Peyer's patch (tissue), 4 donors: ENCODE measurements around the gene PDIA2. TPM values are rescaled to one million over a fixed set of nuclear protein-coding genes. Genes with fewer than 3 reads are reported as not detected.

Experiments used
- DNase-seq, 3 donors: peaks; one replicate each; pipeline ENCODE4 v3.0.0-alpha.2; 2017 to 2019
- H3K27ac ChIP-seq, 4 donors: fragments of 200-600 bp; sonication (generic); one replicate each; pipeline ENCODE4 v1.5.1; 2016 to 2019
- H3K27me3 ChIP-seq, 2 donors: fragments of 200-600 bp; sonication (generic); one replicate each; pipeline ENCODE4 v1.5.1; 2019
- H3K36me3 ChIP-seq, 3 donors: fragments of 200-600 bp; sonication (generic); one replicate each; pipeline ENCODE4 v1.5.1; 2016 to 2019
- H3K4me1 ChIP-seq, 4 donors: fragments of 200-600 bp; sonication (generic); one replicate each; pipeline ENCODE4 v1.5.1; 2016 to 2019
- H3K4me3 ChIP-seq, 4 donors: fragments of 200-600 bp; sonication (generic); 1 replicate in 3 of 4; 2 replicates in 1 of 4; pipeline ENCODE4 v1.5.1; 2016 to 2019; ENCODE audit warnings: mild to moderate bottlenecking in 1 of 4
- H3K9me3 ChIP-seq, 4 donors: fragments of 200-600 bp; sonication (generic); one replicate each; pipeline ENCODE4 v1.5.1; 2016 to 2019; ENCODE audit warnings: mild to moderate bottlenecking in 1 of 4
- POLR2A ChIP-seq, 2 donors: fragments of 450-650 bp; IDR thresholded peaks; one replicate each; pipeline ENCODE4 v1.5.1; 2017; ENCODE audit warnings: antibody characterized with exemption in 2 of 2, mild to moderate bottlenecking in 2 of 2, moderate library complexity in 2 of 2
- total RNA-seq, 4 donors: library from RNA; depleted of rRNA; stranded (reverse); fragments of >200 nt; gene quantifications; one replicate each; pipeline ENCODE4 v1.1.0, GENCODE V29; 2016
- TF ChIP-seq, protein P1 (sequence below), 6 experiments: fragments of 450-650 bp in 4 of 6; fragments of 200-600 bp in 2 of 6; sonication (generic) in 1 of 6; IDR thresholded peaks; one replicate each; pipeline ENCODE4 v1.5.1; 2017 to 2019; ENCODE audit warnings: antibody characterized with exemption in 6 of 6, mild to moderate bottlenecking in 3 of 6, moderate library complexity in 1 of 6

The PDIA2 gene
- total RNA-seq, 4 donors from 2014 or later: 1.7 to 29.2 (median 11.1) TPM

DNA sequence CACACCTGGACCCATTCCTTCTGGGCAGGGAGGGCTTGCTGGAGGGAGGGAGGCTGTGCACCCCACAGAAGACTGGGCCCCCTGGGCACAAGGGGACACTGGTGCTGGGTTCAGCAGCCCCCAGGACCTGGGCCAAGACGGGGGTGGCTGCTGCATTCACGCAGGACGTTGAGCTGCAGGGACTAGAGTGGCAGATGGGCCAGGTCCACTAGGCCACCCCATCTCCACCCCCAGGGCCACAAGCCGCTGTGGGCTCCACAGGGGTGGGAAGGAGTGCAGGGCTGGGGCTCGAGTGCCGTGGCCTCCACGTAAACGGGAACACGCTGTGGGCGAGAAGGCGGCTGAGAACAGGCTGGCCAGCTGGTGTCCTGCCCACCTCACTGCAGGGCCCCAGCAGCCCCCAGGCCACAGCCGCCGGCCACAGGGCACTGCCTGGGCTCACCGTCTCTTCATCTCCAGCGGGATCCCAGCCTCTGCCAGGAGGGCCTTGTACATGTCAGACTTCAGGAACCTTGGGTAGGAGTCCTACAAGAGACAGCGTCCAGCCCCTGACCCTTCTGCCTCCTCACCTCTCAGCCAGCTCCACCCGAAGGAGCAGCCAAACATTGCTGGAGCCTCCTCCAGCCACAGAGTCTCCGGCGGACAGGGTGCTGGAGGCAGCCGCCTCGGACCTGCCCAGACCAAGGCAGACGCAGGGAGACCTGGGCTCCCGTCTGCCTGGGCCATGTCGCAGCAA is 13.7 kb upstream of the PDIA2 start:
- TF ChIP-seq, protein P1, sequence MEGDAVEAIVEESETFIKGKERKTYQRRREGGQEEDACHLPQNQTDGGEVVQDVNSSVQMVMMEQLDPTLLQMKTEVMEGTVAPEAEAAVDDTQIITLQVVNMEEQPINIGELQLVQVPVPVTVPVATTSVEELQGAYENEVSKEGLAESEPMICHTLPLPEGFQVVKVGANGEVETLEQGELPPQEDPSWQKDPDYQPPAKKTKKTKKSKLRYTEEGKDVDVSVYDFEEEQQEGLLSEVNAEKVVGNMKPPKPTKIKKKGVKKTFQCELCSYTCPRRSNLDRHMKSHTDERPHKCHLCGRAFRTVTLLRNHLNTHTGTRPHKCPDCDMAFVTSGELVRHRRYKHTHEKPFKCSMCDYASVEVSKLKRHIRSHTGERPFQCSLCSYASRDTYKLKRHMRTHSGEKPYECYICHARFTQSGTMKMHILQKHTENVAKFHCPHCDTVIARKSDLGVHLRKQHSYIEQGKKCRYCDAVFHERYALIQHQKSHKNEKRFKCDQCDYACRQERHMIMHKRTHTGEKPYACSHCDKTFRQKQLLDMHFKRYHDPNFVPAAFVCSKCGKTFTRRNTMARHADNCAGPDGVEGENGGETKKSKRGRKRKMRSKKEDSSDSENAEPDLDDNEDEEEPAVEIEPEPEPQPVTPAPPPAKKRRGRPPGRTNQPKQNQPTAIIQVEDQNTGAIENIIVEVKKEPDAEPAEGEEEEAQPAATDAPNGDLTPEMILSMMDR (IDR thresholded peaks at IDR 0.05): no peak
- TF ChIP-seq POLR2A (IDR thresholded peaks at IDR 0.05): no peak
- H3K4me3 ChIP-seq: peak overlapping the region in 2 of 4 donors; percentile 43 to 61
- H3K27me3 ChIP-seq: no peaks in the 10 kb centered on the region
- DNase-seq: no peak
- peaks cover 0 to 35% (median 0%) of the 10 kb centered on the region in 4 donors for H3K4me1 ChIP-seq
- peak overlapping the region in 3 of 4 donors; percentile 57 to 90 (median 84) for H3K27ac ChIP-seq
- H3K36me3 ChIP-seq: peaks cover 0 to 10% (median 0%) of the 10 kb centered on the region in 3 donors
- no peaks in the 10 kb centered on the region for H3K9me3 ChIP-seq

DNA sequence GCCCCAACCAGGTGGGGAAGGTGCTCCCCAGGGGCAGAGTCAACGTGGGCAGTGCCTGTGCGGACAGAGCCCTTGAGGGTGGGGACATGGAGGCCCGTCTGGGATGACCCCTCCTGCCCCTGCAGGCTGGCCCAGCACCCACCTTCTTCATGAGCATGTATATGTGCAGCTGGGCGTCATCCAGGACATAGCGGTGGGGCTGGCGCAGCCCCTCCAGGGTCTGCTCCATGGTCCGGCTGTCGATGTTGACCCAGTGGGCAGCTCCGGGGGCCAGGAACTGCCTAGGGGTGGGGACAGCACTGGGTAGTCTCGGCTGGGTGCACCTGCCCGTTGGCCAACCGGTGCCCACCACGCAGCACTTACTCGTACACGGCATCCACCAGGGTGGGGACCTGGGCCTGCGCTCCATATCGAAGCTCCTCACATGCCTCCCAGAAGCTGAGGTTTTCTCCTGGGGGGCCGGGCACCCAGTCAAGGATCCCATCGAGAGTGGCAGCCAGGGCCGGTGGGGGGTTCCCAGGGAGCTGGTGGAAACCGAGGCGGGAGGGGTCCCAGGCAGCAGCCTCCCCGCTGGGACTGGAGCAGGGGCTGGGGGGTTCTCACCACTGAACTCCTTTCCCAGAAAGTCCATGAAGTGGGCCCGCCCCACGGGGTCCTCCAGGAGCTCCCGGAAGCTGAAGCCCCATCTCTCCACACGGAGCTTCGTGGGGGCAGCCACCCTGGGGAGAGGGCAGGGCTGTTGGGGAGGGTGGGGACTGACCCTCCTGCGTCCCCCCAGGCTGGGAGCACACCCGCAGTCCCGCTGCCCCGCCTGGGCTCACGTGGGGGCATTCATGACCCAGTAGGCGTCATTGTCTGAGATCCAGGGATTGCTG is 12.3 kb upstream of the PDIA2 start:
- peak overlapping the region in 2 of 4 donors; percentile 7 to 61 for H3K4me3 ChIP-seq
- peaks cover 0 to 44% (median 7%) of the 10 kb centered on the region in 4 donors for H3K4me1 ChIP-seq
- TF ChIP-seq POLR2A (IDR thresholded peaks at IDR 0.05): no peak
- TF ChIP-seq, protein P1 (IDR thresholded peaks at IDR 0.05): no peak
- no peaks in the 10 kb centered on the region for H3K27me3 ChIP-seq
- peak in 1 of 3 donors; percentile 45 for DNase-seq
- H3K27ac ChIP-seq: peak overlapping the region in 1 of 4 donors; percentile 90
- no peaks in the 10 kb centered on the region for H3K9me3 ChIP-seq
- no peaks in the 10 kb centered on the region for H3K36me3 ChIP-seq

DNA sequence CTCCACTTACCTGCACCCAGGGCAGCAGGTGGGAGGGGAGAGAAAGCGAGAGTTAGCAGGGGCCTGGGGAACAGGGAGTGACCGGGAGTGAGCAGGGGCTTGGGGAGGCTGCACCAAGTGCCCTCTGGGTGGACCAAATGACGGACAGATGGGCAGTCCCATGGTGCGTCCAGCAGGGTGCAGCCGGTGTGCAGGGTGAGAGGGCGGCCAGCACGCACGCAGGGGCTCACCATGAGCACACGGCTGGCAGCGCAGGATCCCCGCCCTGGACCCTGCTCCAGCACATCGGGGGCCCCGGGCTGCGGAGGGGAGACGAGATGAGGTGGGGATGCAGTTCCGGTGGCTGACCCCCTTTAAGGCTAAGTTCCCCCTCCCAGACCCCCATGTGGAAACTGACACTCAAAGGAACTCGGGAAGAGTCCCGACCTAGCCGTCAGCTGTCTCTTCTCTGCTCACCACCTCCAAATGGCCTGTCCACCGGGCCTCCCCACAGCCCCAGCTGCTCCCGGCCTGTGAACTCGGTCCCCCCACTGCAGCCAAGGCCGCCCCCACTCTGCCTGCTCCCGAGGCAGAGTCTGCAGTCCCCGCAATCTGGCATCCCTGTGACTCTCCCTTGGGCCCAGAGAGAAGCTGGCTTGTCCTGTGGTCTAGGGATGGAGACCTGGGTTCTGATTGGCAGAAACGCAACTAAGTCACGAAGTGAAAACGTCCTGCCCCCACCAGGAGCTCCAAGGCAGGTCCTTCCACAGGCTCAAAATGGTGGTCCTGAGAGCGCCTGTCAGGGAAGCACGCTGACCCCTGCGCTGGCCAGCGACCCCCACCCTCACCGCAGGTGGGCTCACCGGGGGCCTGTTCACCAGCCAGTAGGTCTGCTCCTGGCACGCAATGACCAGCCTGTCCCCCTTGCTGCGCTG is 10.1 kb upstream of the PDIA2 start:
- no peak for DNase-seq
- Histone ChIP-seq H3K9me3 (no peaks in the 10 kb centered on the region), H3K4me3 (no peak overlapping the region), H3K4me1 (peaks cover 0 to 29% (median 7%) of the 10 kb centered on the region in 4 donors), H3K27ac (peak overlapping the region in 2 of 4 donors; percentile 32 to 72), H3K27me3 (no peaks in the 10 kb centered on the region), H3K36me3 (no peaks in the 10 kb centered on the region)
- TF ChIP-seq, protein P1 (IDR thresholded peaks at IDR 0.05): peak in 2 of 6 experiments; percentile 4 to 9
- TF ChIP-seq POLR2A (IDR thresholded peaks at IDR 0.05): no peak

- no peaks in the 10 kb centered on the region for H3K9me3 ChIP-seq
- H3K36me3 ChIP-seq: no peaks in the 10 kb centered on the region
- H3K4me1 ChIP-seq: peaks cover 0 to 28% (median 7%) of the 10 kb centered on the region in 4 donors
- DNase-seq: peak in 2 of 3 donors; percentile 83 to 86
- H3K27me3 ChIP-seq: no peaks in the 10 kb centered on the region
- H3K4me3 ChIP-seq: no peak overlapping the region
- TF ChIP-seq, protein P1 (IDR thresholded peaks at IDR 0.05): no peak
- H3K27ac ChIP-seq: peak overlapping the region in 2 of 4 donors; percentile 32 to 72
Observed at GRCh38 chr16:273547-274421, 9.2 kb upstream of the PDIA2 start.
